CD4-positive, alpha-beta T cell treated with Interleukin-15 for 1 hour (primary cell): ENCODE data around the gene HOXB1.

Source experiments
- DNase-seq: peaks from one replicate; pipeline ENCODE4 v3.0.0-alpha.2; 2020

The HOXB1 gene

DNA sequence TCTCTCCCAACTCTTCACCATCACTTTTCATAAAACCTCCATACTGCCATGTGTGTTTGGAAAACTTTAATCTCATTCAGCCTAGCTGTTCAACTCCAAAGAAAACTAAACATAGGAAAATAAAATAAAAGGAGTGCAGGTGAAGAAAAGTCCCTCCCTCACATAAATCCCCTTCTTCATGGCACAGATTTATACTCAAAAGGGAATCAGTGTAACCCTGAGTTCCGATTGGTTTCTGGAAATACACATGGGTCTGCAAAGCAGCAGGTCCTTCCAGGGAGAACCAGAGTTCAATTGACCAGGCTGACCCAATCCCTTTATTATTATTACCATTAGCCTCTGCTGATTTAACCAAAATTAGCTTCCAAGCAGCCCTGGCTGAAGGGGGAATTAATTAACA, 23.0 kb upstream of the HOXB1 start:
- DNase-seq = no peak

DNA sequence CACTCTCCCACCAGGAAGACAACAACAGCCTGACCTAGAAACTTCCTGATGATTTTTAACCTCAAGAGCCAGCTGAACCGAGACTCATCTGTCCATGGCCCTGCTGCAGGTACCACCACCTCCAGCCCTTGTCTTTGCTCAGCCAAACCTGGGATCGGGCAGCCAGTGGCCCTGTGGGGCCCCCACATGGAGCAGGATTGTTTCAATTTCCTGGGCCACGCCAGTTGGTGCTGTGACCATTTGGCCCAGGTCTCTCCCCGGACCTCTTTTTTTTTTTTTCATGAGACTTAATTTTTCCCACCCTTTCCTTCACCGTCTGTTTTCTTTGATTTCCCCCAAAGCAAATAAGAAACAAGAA, 22.4 kb upstream of the HOXB1 start:
- DNase-seq = no peak

DNA sequence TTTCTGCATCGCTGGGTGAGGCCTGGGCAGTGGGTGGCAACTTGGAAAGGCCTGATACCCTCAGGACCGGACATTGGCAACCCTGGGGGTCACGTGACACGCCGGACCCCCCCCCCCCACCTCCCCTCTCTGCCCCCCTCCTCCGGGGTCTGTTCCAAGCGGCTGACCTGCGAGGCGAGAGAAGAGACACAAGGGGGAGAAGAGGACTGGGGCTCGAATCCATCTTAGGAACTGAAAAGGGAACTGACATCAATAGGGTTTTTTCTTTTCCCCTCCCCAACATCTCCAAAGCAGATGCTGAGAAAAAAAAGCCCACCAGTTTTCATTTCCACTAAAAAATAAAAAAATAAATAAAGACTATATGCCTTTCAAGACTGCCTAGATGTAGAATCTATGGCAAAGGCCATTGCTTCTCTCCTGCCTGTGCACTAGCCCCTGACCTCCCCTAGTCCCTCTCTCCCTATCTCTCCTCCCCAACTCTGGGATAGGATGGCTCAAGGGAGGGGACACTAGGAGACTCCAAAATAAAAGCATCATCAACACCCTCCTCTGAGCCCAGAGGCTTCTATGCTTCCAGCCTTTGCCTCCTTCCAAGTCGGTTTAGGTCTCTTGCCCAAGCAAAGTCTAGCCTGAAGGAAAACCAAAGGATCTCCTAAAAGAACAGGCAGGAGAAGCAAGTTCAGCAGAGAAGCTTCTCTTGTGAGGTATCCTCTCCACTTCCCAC, 21.8 kb upstream of the HOXB1 start:
- DNase-seq = no peak

DNA sequence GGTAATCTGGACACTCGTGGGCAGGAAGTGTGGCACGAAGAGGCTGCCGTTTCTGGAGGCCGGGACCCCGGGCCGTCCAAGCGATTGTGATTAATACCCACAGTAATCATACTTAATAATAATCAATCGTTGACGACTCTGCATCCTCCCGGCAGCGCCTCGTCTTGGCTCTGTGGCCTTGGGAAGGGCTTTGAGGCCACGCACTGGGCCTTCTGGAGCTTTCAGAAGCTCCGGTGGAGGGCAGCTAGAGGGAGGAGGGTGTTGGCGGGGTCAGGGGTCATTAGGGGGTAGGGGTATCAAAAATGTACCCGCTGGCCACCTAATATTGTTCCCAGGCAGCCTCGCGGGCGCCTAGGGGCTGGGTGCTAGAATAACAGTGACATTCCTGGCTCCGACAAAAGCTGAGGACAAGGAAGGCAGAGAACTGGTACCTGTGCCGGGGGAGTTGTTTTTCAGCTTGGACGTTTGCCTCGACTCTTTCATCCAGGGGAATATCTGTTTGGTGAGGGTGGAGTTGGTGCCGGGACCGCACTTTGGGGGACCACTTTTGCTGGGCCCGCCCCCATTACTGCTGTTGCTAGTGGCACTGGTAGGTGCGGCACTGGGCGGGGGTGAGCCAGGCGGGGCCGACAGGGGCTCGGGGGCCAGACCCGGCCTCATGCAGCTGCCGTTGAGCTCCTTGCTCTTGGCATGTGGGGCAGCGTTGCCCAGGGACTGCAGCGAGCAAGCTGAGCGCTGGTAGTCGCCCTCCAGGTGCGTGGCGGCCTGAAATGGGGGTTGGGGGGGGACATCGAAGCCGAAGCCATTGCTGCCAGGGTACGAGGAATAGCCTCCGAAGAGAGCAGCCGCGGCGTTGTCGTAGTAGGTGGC, 21.0 kb upstream of the HOXB1 start:
- DNase-seq = no peak

DNA sequence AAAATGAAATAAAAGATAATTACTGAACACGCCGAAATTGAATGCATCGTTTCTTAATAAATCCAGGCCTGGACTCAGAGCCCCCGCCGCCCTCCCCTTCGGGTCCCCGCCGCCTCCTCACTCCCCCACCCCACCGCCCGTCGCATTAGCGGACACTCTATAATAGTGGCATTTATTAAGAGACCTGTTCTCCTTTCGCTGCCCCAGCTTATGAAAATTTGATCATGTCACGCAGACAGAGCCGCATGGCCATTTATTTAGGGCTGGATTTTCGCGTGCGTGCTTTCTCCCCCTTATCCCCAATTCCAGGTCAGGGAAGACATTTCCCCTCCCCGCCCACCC, 20.4 kb upstream of the HOXB1 start:
- no peak for DNase-seq

DNA sequence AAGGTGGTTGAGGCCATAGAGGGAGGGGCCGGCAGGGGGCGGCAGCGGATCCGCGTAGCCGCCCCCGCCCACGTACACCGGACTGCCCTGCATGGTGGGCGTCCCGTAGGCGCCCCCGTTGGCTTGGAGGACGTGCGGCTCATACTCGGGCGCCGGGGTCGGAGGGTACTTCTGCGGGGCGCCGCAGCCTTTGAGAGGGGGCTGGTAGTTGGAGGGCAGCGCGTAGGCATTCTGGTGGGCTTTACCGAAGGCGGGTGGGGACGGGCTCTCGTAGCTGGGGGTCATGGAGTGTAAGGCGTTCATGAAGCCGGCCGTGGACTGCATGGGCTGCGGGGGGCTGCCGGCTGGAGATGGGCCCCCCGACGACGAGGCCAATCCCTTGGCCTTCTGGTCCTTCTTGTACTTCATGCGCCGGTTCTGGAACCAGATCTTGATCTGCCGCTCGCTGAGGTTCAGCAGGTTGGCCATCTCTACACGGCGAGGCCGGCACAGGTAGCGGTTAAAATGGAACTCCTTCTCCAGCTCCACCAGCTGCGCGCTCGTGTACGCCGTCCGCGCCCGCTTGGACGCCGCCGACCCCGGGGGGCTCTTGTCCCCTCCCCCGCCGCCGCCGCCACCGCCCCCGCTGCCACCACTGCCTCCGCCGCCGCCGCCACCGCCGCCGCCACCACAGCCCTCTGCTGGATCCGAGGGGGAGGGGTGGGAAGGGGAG, 19.8 kb upstream of the HOXB1 start:
- DNase-seq = no peak

DNA sequence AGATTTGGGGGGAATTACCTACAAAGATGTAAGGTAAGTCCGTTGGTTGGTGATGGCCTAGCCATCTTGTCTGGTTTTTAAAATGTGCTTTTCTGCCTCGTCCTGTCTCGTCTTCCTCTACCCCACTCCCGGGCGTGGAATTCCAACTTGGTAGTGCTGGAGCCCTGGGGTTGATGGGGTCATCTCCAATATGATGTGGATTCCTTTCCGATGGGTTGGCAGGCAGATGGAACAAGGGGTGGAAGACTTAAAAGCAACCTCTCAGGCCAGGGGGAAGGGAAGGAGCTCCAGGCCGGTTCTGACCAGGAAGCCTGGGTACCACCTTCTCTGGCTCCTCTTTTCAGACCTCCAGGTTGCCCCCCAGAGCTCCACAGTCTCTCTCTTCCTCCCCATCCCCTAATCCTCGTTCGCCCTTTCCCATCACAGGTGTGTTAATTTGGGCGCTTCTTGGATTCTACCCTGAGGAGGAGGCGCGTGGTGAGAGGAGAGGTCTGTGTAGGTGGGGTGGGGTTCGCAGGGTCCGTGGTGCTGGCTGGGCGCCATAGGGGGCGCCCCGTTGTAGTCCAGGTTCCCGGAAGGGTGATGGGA, 19.2 kb upstream of the HOXB1 start:
- DNase-seq = no peak

DNA sequence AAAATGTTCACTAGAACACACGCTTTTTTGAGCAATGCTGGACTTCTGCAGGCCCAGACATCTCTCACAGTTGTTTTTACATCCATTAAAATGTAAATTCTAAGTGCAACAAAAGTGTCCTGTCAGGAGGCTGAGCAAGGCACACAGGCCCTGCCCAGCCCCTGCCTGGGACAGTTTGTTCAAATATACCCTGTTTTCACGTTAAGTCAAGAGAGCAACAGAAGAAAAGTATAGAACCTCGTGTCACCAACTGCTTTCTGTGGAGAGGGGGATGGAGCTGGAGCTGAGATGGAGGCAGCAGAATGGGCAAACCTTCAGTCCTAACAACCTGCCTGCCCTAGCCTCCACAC, 18.4 kb upstream of the HOXB1 start:
- no peak for DNase-seq

DNA sequence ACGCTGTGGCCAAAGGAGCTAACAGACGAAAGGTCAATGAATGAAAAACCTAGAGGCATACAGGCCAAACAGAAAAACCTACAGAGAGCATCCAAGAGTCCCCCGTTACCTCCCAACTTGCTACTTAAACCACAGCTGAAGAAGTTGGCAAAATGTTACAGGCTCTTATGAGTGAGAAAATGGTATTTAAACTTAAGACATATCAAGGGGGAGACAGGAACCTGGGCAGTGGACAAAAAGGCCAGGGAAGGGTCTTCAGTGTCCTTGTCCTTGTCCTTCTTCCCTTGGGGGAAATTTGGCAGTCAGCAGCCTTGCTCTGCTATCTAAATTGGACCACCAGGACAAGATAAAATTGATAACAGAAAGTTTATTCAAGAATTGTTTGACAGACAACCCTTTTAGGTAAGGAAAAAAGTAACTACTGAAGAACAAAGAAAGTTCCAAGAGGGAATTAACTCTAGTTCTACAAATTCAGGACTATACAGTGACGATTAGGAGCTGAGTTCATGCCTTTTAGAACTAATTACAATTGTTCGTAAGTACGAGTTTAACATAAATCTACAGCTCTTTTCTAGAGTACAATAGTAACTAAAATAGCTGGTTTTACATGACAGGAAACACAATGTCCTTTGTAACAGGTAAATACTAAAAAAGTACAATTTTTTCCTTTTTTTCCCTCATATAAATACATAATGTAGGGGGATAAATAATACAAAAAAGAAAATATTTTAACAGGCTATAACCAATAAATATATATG, 17.9 kb upstream of the HOXB1 start:
- no peak for DNase-seq

DNA sequence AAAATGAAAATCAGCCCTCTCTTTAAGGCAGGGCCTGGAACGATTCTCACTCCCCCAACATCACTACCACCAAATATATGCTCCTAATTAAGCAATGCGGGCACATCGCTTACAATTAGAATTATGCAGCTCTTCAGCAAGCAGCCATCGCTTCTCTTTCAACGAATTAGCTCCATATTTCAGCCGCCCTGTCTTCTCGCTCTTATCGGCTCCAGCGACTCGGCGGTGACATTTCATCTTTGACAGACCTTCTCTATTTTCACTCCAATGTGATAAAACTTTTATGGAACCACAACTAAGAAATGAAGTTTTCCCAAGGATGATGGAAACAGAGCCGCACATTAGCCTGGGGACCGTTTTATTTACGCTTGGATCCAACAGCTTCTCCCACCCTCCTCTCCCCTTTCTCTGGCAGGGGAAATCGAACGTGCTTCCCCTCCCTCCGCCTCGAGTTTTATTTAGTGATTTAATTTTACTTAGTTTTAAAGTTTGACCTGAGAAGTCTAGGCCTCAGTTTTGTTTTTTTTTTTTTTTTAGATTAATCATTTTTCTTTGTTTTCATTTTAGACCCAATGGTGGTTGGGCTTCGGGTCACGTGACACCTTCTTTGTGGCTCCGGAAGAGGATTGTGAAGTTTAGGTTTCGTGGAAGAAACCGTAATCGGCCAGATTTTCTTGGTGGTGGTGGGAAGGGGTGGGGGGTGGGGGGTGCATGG, 17.2 kb upstream of the HOXB1 start:
- DNase-seq = peak; percentile 48

DNA sequence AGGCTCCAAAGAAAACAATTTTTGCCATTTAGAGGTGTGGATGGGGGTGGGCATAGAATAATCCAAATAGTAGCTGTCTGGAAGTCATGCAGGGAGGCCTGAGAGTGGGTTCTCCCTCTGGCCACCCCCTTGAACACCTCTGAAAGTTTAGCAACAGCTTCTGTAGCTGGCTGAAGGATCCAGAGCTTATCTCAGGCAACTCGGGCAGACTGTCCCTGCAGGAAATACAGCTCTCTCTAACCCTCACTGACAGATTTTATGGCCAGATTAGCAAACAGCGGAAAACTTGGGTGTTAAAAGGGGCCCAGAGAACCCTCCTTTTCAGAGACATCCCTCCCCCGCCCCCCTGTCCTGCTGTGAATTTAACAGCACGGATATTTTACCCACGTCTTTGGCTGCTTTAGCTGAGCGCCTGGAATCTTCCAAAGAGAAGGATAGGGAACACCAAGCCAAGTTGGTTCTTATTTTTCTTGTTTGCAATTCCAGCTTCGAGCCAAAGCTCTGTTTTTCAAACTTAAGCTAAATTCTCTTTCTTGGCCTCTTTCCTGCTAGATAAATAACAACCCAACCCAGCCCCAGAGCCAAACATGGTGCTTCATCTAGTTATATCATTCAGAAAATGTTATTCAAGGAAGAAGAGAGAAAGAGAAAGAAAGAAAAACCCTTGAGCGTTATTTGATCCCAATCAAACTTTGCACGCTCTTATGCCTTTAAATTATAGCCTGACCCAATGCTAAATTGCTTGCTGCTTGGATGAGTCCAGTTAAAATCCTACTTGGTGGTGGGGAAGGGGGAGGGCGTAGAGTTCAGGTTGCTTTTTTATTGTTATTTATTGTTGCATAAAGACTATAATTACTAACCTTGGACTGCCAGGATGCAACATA, 16.4 kb upstream of the HOXB1 start:
- DNase-seq = no peak

DNA sequence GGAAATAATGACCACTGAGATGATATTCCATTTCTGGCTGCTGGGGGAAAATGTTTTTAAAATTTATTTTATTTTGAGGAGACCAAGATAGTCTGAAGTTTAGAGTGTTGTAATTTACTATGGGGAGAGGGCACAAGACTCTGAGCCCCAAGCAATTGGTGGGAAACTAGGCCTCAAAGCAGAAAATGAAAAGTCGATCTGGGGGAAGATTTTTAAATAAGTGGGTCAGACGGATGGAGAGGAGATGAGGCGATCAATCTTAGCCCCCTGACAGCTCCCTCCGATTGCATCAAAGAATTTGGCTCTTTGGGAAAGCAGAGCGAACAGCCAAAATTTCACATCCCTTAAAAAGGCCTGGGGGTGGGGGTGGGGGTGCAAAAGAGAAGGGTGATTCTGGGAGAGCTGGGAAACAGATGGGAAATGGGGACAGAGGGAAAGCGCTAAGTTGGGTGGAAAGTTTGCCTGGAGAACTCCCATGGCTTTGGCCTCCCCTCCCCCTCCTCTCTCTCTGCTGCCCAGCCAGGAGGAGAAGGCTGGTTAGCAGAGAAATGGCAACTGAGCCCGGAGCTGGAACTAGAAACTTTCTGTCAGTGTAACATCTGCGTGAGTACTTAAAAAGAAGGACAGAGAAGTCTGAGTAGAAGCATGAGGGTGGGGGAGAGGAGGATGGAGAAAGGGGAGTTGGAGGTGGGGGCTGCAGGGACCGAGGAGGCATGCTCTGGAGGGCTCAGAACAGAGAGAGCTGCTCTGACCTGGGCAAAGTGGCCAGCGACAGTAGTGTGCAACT, 15.5 kb upstream of the HOXB1 start:
- DNase-seq = no peak

DNA sequence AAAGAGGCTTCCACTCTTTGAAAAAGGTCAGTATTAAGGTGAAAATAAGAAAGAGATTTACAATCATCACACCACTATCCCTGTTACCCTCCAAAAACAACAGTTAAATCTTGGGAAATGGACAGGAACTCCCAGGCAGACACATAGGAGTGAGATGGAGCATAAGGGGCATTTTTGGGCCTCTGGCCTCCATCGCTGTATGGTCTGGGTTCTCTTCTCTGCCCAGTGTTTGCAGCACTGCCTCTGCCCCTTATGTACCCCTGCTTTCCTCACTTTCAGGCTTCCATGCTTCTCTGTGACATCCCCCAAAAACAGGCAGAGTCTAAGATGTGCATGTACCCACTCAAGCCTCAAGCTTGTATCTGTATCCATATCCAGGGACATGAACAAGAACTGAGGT, 14.7 kb upstream of the HOXB1 start:
- DNase-seq = no peak

DNA sequence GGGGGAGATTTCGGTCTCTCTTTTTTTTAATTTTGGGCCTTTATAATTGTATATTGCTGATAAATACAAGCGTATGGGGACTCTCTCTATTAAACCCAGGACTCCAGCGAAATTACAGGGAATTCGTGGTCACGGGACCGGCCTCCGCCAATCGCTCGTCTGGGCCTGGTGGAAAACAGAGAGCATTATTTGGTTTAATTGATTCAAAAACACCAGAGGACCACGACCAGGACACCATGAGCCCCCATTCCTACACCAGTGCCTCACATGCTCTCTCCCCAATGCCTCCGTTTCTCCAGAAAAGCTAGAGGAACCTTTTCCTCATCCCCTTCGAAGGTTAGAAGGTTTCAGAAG, 14.2 kb upstream of the HOXB1 start, which contains the start of gene HOXB2:
Gene HOXB2, minus strand, starts transcription at position 88 of the 354 bp plus-strand sequence. CDS start 198 bp downstream, outside the sequence.
- DNase-seq = no peak

DNA sequence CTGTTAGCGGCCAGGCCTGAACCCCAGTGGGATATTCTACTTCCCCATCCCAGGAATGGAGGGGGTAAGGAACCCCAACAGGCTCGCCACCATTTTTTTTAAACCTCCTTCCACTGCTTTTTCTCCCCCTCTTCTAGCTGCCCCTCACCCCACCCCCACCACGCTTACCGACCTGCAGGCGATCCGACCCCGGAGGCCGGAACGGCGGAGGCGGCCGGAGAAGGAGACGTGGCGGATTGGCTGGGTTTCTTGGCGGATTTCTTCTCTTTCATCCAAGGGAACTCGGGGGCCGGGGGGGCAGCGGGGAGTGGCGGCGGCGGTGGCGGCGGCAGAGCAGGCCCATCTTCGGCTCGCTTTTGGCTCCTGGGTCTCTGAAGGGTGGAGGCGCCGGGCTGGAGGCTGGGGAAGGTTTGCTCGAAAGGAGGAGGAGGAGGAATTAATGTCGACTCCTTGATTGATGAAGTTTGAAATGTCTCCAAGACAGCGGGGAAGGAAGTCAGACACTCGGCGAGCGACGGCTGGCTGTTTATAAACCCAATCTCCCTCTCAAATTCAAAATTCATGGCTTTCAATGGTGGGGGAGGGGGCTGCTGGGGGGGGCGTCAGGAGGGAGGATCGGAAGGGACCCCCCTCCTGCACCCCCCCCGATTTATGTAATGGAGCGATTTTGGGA, 13.7 kb upstream of the HOXB1 start:
- DNase-seq = no peak

DNA sequence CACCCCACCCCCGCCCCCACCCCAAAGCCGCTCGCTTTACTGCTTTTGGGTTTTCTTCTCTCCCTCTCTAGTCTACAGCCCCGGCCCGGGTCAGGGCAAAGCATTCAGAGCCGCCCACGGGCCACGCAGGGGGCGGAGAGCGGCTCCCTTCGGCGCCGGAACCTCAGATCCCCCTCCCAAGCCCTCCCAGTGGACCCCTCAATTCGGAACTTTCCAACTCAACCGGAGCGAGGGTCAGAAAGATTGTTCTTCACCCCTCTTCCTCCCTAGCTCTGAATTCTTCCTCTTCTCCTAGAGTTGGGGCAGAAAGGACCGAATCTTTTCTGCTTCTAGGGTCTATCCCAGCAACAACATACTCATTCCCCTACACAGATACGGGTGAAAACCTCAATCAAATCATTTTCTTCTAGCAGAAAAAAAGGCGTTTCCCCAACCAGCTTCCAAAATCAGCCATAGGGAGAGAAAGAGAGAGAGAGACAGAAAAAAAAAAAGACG, 13.1 kb upstream of the HOXB1 start:
- no peak for DNase-seq

DNA sequence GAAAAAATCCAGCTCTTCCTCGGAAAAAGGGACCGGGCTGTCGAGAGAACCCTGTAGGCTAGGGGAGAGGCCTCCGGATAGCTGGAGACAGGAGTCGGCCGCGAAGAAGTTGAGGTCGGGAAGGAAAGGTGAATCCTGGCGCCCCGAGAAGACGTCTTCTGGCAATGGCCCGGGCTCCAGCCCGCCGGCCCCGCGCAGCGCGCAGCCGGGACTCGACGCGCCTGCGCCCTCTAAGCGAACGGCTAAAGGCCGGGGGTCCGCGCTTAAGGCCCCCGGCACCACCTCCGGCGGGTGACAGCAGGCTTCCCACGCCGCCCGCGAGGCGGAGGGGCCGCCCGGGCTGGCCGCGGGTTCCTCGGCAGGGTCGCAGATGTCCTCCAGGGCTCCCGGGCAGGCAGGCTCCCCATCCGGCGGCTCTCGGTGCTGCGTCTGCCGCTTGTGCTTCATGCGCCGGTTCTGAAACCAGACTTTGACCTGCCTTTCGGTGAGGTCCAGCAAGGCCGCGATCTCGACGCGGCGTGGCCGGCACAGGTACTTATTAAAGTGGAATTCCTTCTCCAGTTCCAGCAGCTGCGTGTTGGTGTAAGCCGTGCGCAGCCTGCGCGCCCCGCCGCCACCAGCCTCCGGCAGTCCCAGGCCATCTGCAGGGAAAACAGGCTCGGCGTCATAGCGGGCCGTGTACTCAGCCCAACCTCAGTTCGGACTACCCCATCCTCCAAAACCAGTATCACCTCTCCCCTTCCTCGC, 12.5 kb upstream of the HOXB1 start:
- peak; percentile 55 for DNase-seq

DNA sequence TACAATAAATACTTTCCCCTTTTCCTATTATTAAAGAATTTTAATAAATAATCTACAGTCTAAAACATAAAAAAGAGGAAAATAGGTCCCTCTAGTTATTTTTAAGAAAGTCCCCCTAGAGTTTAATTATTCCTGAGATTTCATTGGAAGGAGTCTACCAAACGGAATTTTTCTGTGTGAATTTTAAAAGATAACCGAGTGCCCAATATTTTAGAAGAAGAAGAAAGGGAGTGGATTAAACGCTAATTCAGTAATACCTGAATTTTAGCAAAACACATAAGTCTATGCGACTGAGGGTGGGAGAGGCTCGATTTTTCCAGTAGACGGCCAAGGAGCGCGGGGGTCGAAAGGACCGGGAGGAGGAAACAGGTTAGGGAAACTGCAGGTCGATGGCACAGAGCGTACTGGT, 11.9 kb upstream of the HOXB1 start:
- DNase-seq = no peak
